Tibial nerve (tissue), 4 donors: Measurements from ENCODE around the gene MYL6.

Source experiments
- EP300 ChIP-seq, 2 donors: sonication (generic); formaldehyde crosslinking; IDR thresholded peaks; one replicate each; pipeline ENCODE4 v1.6.1; 2017; ENCODE audit warnings: antibody characterized with exemption in 2 of 2, mild to moderate bottlenecking in 1 of 2
- POLR2A ChIP-seq, 2 donors: fragments of 450-650 bp; IDR thresholded peaks; one replicate each; pipeline ENCODE4 v1.6.1; 2017; ENCODE audit warnings: antibody characterized with exemption in 2 of 2, mild to moderate bottlenecking in 2 of 2, moderate library complexity in 2 of 2
- TF ChIP-seq, protein P1 (sequence below), 5 experiments: fragments of 200-600 bp in 3 of 5; fragments of 450-650 bp in 2 of 5; sonication (generic) in 3 of 5; IDR thresholded peaks; one replicate each; pipeline ENCODE4 v1.5.1; 2016 to 2019; ENCODE audit warnings: antibody characterized with exemption in 5 of 5, mild to moderate bottlenecking in 3 of 5, moderate library complexity in 2 of 5

DNA sequence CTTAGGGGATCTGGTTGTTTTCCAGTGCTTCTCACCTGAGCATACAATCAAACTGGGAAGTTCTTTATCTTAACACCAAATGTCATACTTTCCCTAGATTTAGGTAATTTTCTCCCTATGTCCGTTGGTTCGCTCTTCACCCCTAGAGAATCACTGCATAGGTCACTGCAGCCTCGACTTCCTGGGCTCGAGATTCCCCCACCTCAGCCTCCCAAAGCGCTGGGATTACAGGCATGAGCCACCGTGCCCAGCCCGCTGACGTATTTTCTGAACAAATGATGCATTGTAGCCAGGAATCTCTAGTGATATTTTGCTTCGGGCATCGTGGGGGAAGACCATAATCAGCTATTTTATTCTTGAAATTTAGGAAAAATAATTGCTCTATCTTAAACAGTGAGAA lies 42.8 kb upstream of the MYL6 start:
- TF ChIP-seq EP300 (IDR thresholded peaks at IDR 0.05) (no peak), POLR2A (IDR thresholded peaks at IDR 0.05) (no peak)
- TF ChIP-seq, protein P1, sequence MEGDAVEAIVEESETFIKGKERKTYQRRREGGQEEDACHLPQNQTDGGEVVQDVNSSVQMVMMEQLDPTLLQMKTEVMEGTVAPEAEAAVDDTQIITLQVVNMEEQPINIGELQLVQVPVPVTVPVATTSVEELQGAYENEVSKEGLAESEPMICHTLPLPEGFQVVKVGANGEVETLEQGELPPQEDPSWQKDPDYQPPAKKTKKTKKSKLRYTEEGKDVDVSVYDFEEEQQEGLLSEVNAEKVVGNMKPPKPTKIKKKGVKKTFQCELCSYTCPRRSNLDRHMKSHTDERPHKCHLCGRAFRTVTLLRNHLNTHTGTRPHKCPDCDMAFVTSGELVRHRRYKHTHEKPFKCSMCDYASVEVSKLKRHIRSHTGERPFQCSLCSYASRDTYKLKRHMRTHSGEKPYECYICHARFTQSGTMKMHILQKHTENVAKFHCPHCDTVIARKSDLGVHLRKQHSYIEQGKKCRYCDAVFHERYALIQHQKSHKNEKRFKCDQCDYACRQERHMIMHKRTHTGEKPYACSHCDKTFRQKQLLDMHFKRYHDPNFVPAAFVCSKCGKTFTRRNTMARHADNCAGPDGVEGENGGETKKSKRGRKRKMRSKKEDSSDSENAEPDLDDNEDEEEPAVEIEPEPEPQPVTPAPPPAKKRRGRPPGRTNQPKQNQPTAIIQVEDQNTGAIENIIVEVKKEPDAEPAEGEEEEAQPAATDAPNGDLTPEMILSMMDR (IDR thresholded peaks at IDR 0.05), result no peak
